ENCODE results near the gene MAPKAPK3.

MAPKAPK3 gene

GRCh38 chr3:50599716-50600118 is 17.2 kb upstream of the MAPKAPK3 start:
- H3K27ac Mint-ChIP-seq: peak overlapping the region; percentile 100
- no peak for TF ChIP-seq CTCF (IDR thresholded peaks at IDR 0.05; ENCODE audit: unreplicated experiment in 3 of 3)
- H3K27me3 Mint-ChIP-seq (ENCODE audit: low read depth): peaks cover 5% of the 10 kb centered on the region
- peaks cover 41% of the 10 kb centered on the region for H3K4me1 Mint-ChIP-seq
- no peak overlapping the region for H3K4me3 Mint-ChIP-seq
- H3K9me3 Mint-ChIP-seq: no peaks in the 10 kb centered on the region
- H3K36me3 Mint-ChIP-seq (ENCODE audit: low read depth): no peaks in the 10 kb centered on the region

- Mint-ChIP-seq H3K36me3 (ENCODE audit: low read depth) (peaks cover under 1% of the 10 kb centered on the region), H3K4me1 (peaks cover 42% of the 10 kb centered on the region)
Observed at GRCh38 chr3:50600141-50600753, 16.7 kb upstream of the MAPKAPK3 start.

DNA sequence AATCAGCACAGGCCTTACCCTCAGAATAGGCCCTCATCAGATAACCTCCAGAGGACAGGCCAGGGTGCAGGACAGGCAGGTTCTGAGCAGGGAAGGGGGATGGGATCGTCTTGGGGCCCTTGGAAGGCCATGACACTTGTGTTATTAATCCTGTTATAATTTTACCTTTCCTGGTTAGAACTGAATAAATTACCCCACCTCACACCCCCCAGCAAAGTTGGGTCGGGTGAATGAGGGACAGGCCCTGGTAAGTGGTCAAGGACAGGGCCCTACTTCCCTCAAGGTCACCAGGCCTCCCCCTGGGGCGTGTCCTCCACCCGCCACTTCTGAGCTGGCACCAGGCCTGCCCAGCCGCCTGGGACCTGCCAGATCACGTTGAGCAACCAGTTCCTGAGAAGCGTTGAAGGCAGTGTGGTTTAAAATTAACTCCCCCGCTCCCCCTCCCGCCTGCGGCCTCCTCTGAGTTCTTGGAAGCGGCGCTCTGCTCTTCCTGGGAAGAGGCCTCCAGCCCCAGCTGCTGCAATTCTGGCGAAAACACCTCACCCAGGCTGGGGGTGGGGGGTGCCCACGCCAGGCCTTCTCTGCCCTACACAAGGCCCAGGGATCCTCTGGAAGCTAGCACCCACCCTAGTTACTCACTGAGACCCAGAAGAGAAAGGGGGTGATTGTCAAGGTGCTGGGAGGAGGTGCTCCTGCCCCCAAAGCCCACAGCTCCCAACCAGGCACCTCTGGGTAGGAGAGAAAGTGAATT is 15.9 kb upstream of the MAPKAPK3 start:
- H3K27ac Mint-ChIP-seq: peak overlapping the region; percentile 100
- TF ChIP-seq CTCF (IDR thresholded peaks at IDR 0.05; ENCODE audit: unreplicated experiment in 3 of 3): no peak
- H3K4me1 Mint-ChIP-seq: peaks cover 48% of the 10 kb centered on the region
- peaks cover 5% of the 10 kb centered on the region for H3K27me3 Mint-ChIP-seq (ENCODE audit: low read depth)
- peak overlapping the region in 2 of 3 experiments; percentile 11 to 28 for H3K4me3 Mint-ChIP-seq
- no peaks in the 10 kb centered on the region for H3K9me3 Mint-ChIP-seq
- peaks cover 8% of the 10 kb centered on the region for H3K36me3 Mint-ChIP-seq (ENCODE audit: low read depth)

More at GRCh38 chr3:50600141-50600753, 16.7 kb upstream of the MAPKAPK3 start:
- peaks cover 5% of the 10 kb centered on the region for H3K27me3 Mint-ChIP-seq (ENCODE audit: low read depth)
- TF ChIP-seq CTCF (IDR thresholded peaks at IDR 0.05; ENCODE audit: unreplicated experiment in 3 of 3): no peak
- no peak overlapping the region for H3K4me3 Mint-ChIP-seq
- no peaks in the 10 kb centered on the region for H3K9me3 Mint-ChIP-seq
- H3K27ac Mint-ChIP-seq: peak overlapping the region; percentile 100

GRCh38 chr3:50602595-50603191 is 14.3 kb upstream of the MAPKAPK3 start:
- Mint-ChIP-seq H3K27ac (peak overlapping the region; percentile 100), H3K36me3 (ENCODE audit: low read depth) (peaks cover 10% of the 10 kb centered on the region), H3K4me3 (peak overlapping the region in 2 of 3 experiments; percentile 7 to 8), H3K4me1 (peaks cover 48% of the 10 kb centered on the region), H3K27me3 (ENCODE audit: low read depth) (peaks cover 5% of the 10 kb centered on the region), H3K9me3 (no peaks in the 10 kb centered on the region)
- no peak for TF ChIP-seq CTCF (IDR thresholded peaks at IDR 0.05; ENCODE audit: unreplicated experiment in 3 of 3)

GRCh38 chr3:50603261-50604109 is 13.5 kb upstream of the MAPKAPK3 start:
- no peaks in the 10 kb centered on the region for H3K9me3 Mint-ChIP-seq
- peaks cover 5% of the 10 kb centered on the region for H3K27me3 Mint-ChIP-seq (ENCODE audit: low read depth)
- no peak for TF ChIP-seq CTCF (IDR thresholded peaks at IDR 0.05; ENCODE audit: unreplicated experiment in 3 of 3)
- H3K27ac Mint-ChIP-seq: peak overlapping the region; percentile 100
- H3K4me3 Mint-ChIP-seq: no peak overlapping the region
- peaks cover 41% of the 10 kb centered on the region for H3K4me1 Mint-ChIP-seq
- H3K36me3 Mint-ChIP-seq (ENCODE audit: low read depth): peaks cover 10% of the 10 kb centered on the region
